ENCODE results near the gene SSPN. TPM values are rescaled to one million over a fixed set of nuclear protein-coding genes. Genes with fewer than 3 reads are reported as not detected.

The SSPN gene
- total RNA-seq, 1 donor from 2014 or later, result 0.91 TPM

DNA sequence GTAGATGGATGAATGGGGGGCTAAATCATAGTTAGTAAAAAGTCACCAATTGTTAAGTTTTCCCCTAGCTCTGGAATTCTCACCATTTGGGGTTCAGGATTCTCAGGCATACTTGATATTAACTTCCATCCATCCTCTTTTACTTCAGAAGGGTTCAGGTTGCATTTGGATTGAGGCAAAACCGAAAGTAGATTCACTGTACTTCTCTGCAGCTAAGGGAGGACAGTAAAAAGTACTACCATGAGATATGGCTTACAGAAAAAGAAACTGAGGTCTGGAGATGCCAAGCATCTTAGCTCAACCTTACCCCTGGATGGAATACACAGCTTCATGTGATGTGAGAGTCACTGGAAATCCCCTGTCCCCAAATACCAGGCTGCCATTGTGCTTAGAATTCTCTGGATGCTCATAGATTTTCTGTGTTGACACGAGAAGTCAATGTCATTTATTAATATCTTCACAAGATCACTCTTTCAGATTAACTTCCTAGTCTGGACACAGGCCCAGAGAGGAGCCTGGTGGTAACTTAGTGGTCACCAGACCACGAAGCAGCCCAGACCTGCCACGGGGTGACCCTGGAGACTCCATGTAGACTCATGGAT, 87.1 kb downstream of the SSPN start:
- Mint-ChIP-seq H3K4me1 (ENCODE audit: low read depth, unreplicated experiment) (peaks cover 14% of the 10 kb centered on the region), H3K36me3 (ENCODE audit: unreplicated experiment) (peaks cover 6% of the 10 kb centered on the region), H3K27ac (ENCODE audit: unreplicated experiment) (no peak overlapping the region), H3K27me3 (ENCODE audit: unreplicated experiment) (peaks cover 2% of the 10 kb centered on the region), H3K4me3 (ENCODE audit: unreplicated experiment) (no peak overlapping the region), H3K9me3 (ENCODE audit: unreplicated experiment) (peaks cover 2% of the 10 kb centered on the region)
- TF ChIP-seq, protein P1, sequence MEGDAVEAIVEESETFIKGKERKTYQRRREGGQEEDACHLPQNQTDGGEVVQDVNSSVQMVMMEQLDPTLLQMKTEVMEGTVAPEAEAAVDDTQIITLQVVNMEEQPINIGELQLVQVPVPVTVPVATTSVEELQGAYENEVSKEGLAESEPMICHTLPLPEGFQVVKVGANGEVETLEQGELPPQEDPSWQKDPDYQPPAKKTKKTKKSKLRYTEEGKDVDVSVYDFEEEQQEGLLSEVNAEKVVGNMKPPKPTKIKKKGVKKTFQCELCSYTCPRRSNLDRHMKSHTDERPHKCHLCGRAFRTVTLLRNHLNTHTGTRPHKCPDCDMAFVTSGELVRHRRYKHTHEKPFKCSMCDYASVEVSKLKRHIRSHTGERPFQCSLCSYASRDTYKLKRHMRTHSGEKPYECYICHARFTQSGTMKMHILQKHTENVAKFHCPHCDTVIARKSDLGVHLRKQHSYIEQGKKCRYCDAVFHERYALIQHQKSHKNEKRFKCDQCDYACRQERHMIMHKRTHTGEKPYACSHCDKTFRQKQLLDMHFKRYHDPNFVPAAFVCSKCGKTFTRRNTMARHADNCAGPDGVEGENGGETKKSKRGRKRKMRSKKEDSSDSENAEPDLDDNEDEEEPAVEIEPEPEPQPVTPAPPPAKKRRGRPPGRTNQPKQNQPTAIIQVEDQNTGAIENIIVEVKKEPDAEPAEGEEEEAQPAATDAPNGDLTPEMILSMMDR (IDR thresholded peaks at IDR 0.05; ENCODE audit: partially characterized antibody, unreplicated experiment), result no peak
- no peak for DNase-seq

DNA sequence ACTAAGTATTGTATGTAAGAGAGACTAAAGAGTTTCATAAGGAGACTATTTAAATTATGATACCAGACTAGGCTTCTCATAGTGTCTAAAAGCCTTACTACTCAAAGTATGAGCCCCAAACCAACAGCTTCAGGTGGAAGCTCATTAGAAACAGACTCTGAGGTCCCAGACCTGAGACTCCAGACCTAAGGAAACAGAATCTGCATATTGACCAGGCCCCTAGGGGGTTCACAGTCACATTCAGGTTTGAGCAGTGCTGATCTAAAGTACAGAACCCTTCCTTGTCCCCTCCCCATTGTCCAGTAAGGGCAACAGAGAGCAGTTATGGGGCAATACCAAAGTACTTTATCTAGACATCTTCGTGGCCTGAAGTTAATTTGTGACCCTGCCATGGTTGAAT, 87.7 kb downstream of the SSPN start:
- Mint-ChIP-seq H3K36me3 (ENCODE audit: unreplicated experiment) (peaks cover 6% of the 10 kb centered on the region), H3K4me3 (ENCODE audit: unreplicated experiment) (no peak overlapping the region), H3K4me1 (ENCODE audit: low read depth, unreplicated experiment) (peaks cover 8% of the 10 kb centered on the region), H3K9me3 (ENCODE audit: unreplicated experiment) (no peaks in the 10 kb centered on the region), H3K27me3 (ENCODE audit: unreplicated experiment) (peaks cover 2% of the 10 kb centered on the region), H3K27ac (ENCODE audit: unreplicated experiment) (no peak overlapping the region)
- DNase-seq, result no peak
- TF ChIP-seq, protein P1 (IDR thresholded peaks at IDR 0.05; ENCODE audit: partially characterized antibody, unreplicated experiment), result no peak

GRCh38 chr12:26283617-26284016, 88.2 kb downstream of the SSPN start:
- Mint-ChIP-seq H3K9me3 (ENCODE audit: unreplicated experiment) (no peaks in the 10 kb centered on the region), H3K36me3 (ENCODE audit: unreplicated experiment) (peaks cover 6% of the 10 kb centered on the region), H3K4me1 (ENCODE audit: low read depth, unreplicated experiment) (peaks cover 5% of the 10 kb centered on the region), H3K27ac (ENCODE audit: unreplicated experiment) (no peak overlapping the region), H3K27me3 (ENCODE audit: unreplicated experiment) (peaks cover 2% of the 10 kb centered on the region), H3K4me3 (ENCODE audit: unreplicated experiment) (no peak overlapping the region)
- TF ChIP-seq, protein P1 (IDR thresholded peaks at IDR 0.05; ENCODE audit: partially characterized antibody, unreplicated experiment), result no peak
- DNase-seq, result no peak

DNA sequence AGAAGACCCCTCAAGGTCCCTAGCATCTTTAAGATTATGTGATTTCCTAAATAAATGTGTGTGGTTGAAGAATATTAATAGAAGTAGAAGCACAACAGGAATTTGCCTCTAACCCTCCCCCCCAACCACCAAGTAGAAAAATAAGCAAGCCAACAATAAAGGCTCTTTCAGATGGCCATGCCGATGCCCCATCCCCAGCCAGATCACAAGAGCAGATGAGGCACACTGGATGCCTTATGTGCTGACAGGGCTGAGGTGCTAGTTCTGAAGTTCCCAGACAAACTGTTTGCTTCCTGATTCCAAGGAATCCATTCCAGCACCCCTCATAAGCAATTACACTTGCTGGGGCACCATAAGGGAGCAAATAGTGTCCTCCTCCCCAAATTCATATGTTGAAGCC, 90.0 kb downstream of the SSPN start:
- no peak overlapping the region for H3K4me3 Mint-ChIP-seq (ENCODE audit: unreplicated experiment)
- H3K36me3 Mint-ChIP-seq (ENCODE audit: unreplicated experiment), result no peaks in the 10 kb centered on the region
- peaks cover 2% of the 10 kb centered on the region for H3K27me3 Mint-ChIP-seq (ENCODE audit: unreplicated experiment)
- H3K9me3 Mint-ChIP-seq (ENCODE audit: unreplicated experiment), result no peaks in the 10 kb centered on the region
- TF ChIP-seq, protein P1 (IDR thresholded peaks at IDR 0.05; ENCODE audit: partially characterized antibody, unreplicated experiment), result no peak
- no peak for DNase-seq
- H3K27ac Mint-ChIP-seq (ENCODE audit: unreplicated experiment), result no peak overlapping the region
- H3K4me1 Mint-ChIP-seq (ENCODE audit: low read depth, unreplicated experiment), result peaks cover 3% of the 10 kb centered on the region

- H3K4me1 Mint-ChIP-seq (ENCODE audit: low read depth, unreplicated experiment), result peaks cover 3% of the 10 kb centered on the region
- peaks cover 3% of the 10 kb centered on the region for H3K27me3 Mint-ChIP-seq (ENCODE audit: unreplicated experiment)
- no peaks in the 10 kb centered on the region for H3K36me3 Mint-ChIP-seq (ENCODE audit: unreplicated experiment)
- DNase-seq, result no peak
- H3K27ac Mint-ChIP-seq (ENCODE audit: unreplicated experiment), result no peak overlapping the region
- H3K9me3 Mint-ChIP-seq (ENCODE audit: unreplicated experiment), result no peaks in the 10 kb centered on the region
- TF ChIP-seq, protein P1 (IDR thresholded peaks at IDR 0.05; ENCODE audit: partially characterized antibody, unreplicated experiment), result no peak
- no peak overlapping the region for H3K4me3 Mint-ChIP-seq (ENCODE audit: unreplicated experiment)
Observed at GRCh38 chr12:26286186-26286585, 90.8 kb downstream of the SSPN start.

Data from glutamatergic neuron (in vitro differentiated cells).